CD14-positive monocyte (primary cell): ENCODE data around the gene SMARCA4. TPM values are rescaled to one million over a fixed set of nuclear protein-coding genes. Genes with fewer than 3 reads are reported as not detected.

Experiments used
- DNase-seq, 3 donors: peaks; one replicate each; pipeline ENCODE4 v3.0.0-alpha.2; 2011 to 2022
- H2AFZ ChIP-seq: 2 replicates; pipeline ENCODE4 v1.6.0; 2012; ENCODE audit warnings: mild to moderate bottlenecking, low read depth, low read length, inconsistent platforms; ENCODE audit not compliant: insufficient read depth, poor library complexity, severe bottlenecking
- H3K27ac ChIP-seq, 2 donors: 1 replicate in 1 of 2; 2 replicates in 1 of 2; pipeline ENCODE4 v1.5.1; 2012 to 2013; ENCODE audit warnings: low read length in 2 of 2, control low read depth in 1 of 2, inconsistent platforms in 1 of 2, low read depth in 1 of 2, mild to moderate bottlenecking in 1 of 2
- H3K27me3 ChIP-seq, 2 donors: one replicate each; pipeline versions ENCODE4 v1.6.0 to v1.6.1; 2011 to 2013; ENCODE audit warnings: low read length in 2 of 2; ENCODE audit not compliant: control insufficient read depth in 2 of 2, insufficient read depth in 2 of 2
- H3K36me3 ChIP-seq, 2 donors: replicated peaks in 1 of 2; 1 replicate in 1 of 2; 2 replicates in 1 of 2; pipeline versions ENCODE4 v1.5.1 to v1.6.1; 2012 to 2013; ENCODE audit warnings: low read length in 2 of 2, control low read depth in 1 of 2, inconsistent platforms in 1 of 2, mild to moderate bottlenecking in 1 of 2; ENCODE audit not compliant: insufficient read depth in 2 of 2, control insufficient read depth in 1 of 2
- H3K4me1 ChIP-seq, 2 donors: 1 replicate in 1 of 2; 2 replicates in 1 of 2; pipeline versions ENCODE4 v1.5.1 to v1.6.1; 2012 to 2013; ENCODE audit warnings: low read length in 2 of 2, control low read depth in 1 of 2, inconsistent platforms in 1 of 2, mild to moderate bottlenecking in 1 of 2, moderate library complexity in 1 of 2; ENCODE audit not compliant: insufficient read depth in 2 of 2, control insufficient read depth in 1 of 2
- H3K4me2 ChIP-seq: replicated peaks from 2 replicates; pipeline ENCODE3; 2012; ENCODE audit warnings: low read length, moderate library complexity, mild to moderate bottlenecking; ENCODE audit not compliant: poor library complexity, severe bottlenecking; ENCODE audit errors: extremely low read depth
- H3K4me3 ChIP-seq, 3 experiments: fragments of 200-600 bp in 1 of 3; sonication (generic) in 1 of 3; replicated peaks in 1 of 3; 1 replicate in 2 of 3; 2 replicates in 1 of 3; pipeline ENCODE4 v1.5.1; 2011 to 2013; ENCODE audit warnings: low read length in 3 of 3, mild to moderate bottlenecking in 3 of 3, control low read depth in 2 of 3, low read depth in 2 of 3, inconsistent platforms in 1 of 3, moderate library complexity in 1 of 3
- H3K79me2 ChIP-seq: 2 replicates; pipeline ENCODE4 v1.6.0; 2012; ENCODE audit warnings: mild to moderate bottlenecking, control low read depth, inconsistent platforms, low read length, moderate library complexity; ENCODE audit not compliant: insufficient read depth
- H3K9ac ChIP-seq: 2 replicates; pipeline ENCODE4 v1.6.0; 2017; ENCODE audit warnings: low read length, mild to moderate bottlenecking; ENCODE audit not compliant: insufficient read depth, poor library complexity, severe bottlenecking
- H3K9me3 ChIP-seq, 2 donors: replicated peaks in 1 of 2; 1 replicate in 1 of 2; 2 replicates in 1 of 2; pipeline versions ENCODE4 v1.5.1 to v1.6.1; 2012 to 2013; ENCODE audit warnings: low read length in 2 of 2, control low read depth in 1 of 2; ENCODE audit not compliant: control insufficient read depth in 1 of 2, insufficient read depth in 1 of 2
- H4K20me1 ChIP-seq: 2 replicates; pipeline ENCODE4 v1.6.0; 2012; ENCODE audit warnings: mild to moderate bottlenecking, low read length, control low read depth, moderate library complexity; ENCODE audit not compliant: insufficient read depth
- H3K27ac Mint-ChIP-seq, 7 donors: one replicate each; pipeline ENCODE4 v1.8.0; 2020; ENCODE audit warnings: mild to moderate bottlenecking in 7 of 7, mixed read lengths in 7 of 7, moderate library complexity in 6 of 7, inconsistent platforms in 2 of 7
- H3K27me3 Mint-ChIP-seq, 3 donors: one replicate each; pipeline ENCODE4 v1.8.0; 2021 to 2022; ENCODE audit warnings: low read depth in 3 of 3, mild to moderate bottlenecking in 3 of 3, mixed read lengths in 3 of 3, moderate library complexity in 3 of 3, inconsistent platforms in 1 of 3
- H3K36me3 Mint-ChIP-seq, 2 donors: one replicate each; pipeline ENCODE4 v1.8.0; 2020; ENCODE audit warnings: mixed read lengths in 2 of 2, inconsistent platforms in 1 of 2, mild to moderate bottlenecking in 1 of 2
- H3K4me1 Mint-ChIP-seq: one replicate; pipeline ENCODE4 v1.8.0; 2020; ENCODE audit warnings: mild to moderate bottlenecking, mixed read lengths
- H3K4me3 Mint-ChIP-seq, 2 donors: one replicate each; pipeline ENCODE4 v1.8.0; 2020; ENCODE audit warnings: mild to moderate bottlenecking in 2 of 2, mixed read lengths in 2 of 2, moderate library complexity in 1 of 2
- H3K9me3 Mint-ChIP-seq, 7 donors: one replicate each; pipeline ENCODE4 v1.8.0; 2020 to 2022; ENCODE audit warnings: mixed read lengths in 7 of 7, mild to moderate bottlenecking in 6 of 7, moderate library complexity in 6 of 7, inconsistent platforms in 2 of 7
- WGBS: methylation state at CpG from one replicate; pipeline ENCODE4 v1.1.5; 2013; ENCODE audit warnings: missing lambda C conversion rate; ENCODE audit not compliant: insufficient coverage; 5-methylcytosine and 5-hydroxymethylcytosine counted together
- intact Hi-C, 2 donors: fragments of 100-400 bp; cut with micrococcal nuclease; formaldehyde crosslinking; loops; one replicate each; pipeline versions ENCODE4 v1.15.0 to v1.15.1; 2023
- polyA plus RNA-seq, 3 donors: library from polyadenylated mRNA; depleted of rRNA in 1 of 3; unstranded in 2 of 3; stranded (reverse) in 1 of 3; fragments of 300-500 nt in 2 of 3; fragments of >200 nt in 1 of 3; fragmentation: Illumina TruSeq in 2 of 3; gene quantifications; 1 replicate in 2 of 3; 2 replicates in 1 of 3; pipeline ENCODE4 v1.2.3, GENCODE V29; 2012 to 2021
- TF ChIP-seq, protein P1 (sequence below): fragments of 200-600 bp; IDR thresholded peaks from one replicate; pipeline ENCODE4 v1.8.0; 2022; ENCODE audit warnings: antibody characterized with exemption, mild to moderate bottlenecking

SMARCA4 gene
- polyA plus RNA-seq, 3 donors, result 5.1 to 53.3 (median 7.0) TPM

DNA sequence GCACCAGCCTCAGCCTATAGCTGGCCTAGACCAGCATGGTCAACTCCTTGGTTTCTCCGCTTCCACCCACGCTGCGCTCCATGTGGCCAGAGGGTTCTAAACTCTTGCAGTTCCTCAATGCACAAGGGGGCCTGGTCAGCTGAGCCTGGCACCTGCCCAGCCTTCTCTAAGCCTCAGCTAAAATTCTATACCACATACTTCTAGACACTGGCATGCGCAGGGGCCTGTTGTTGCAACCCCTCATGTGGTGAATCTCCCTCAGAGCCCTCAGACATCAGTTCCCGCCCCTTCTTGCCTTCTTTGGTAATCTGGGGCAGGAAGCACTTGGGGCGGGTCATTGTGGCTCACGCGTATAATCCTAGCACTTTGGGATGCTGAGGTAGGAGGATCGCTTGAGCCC is 108.7 kb downstream of the SMARCA4 start:
- TF ChIP-seq, protein P1, sequence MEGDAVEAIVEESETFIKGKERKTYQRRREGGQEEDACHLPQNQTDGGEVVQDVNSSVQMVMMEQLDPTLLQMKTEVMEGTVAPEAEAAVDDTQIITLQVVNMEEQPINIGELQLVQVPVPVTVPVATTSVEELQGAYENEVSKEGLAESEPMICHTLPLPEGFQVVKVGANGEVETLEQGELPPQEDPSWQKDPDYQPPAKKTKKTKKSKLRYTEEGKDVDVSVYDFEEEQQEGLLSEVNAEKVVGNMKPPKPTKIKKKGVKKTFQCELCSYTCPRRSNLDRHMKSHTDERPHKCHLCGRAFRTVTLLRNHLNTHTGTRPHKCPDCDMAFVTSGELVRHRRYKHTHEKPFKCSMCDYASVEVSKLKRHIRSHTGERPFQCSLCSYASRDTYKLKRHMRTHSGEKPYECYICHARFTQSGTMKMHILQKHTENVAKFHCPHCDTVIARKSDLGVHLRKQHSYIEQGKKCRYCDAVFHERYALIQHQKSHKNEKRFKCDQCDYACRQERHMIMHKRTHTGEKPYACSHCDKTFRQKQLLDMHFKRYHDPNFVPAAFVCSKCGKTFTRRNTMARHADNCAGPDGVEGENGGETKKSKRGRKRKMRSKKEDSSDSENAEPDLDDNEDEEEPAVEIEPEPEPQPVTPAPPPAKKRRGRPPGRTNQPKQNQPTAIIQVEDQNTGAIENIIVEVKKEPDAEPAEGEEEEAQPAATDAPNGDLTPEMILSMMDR, result no peak
- peaks cover 0 to 13% of the 10 kb centered on the region in 2 donors for H3K36me3 ChIP-seq
- no peak overlapping the region for H3K4me3 ChIP-seq
- no peaks in the 10 kb centered on the region for H3K9me3 ChIP-seq
- peaks cover 39 to 43% of the 10 kb centered on the region in 2 donors for H3K4me1 ChIP-seq
- H3K27me3 Mint-ChIP-seq, result peaks cover 1 to 10% (median 10%) of the 10 kb centered on the region in 3 donors
- H3K4me3 Mint-ChIP-seq, result peak overlapping the region in 1 of 2 donors; percentile 8
- H3K27me3 ChIP-seq, result no peaks in the 10 kb centered on the region
- peak overlapping the region; percentile 20 for H3K4me2 ChIP-seq
- peak overlapping the region in 3 of 7 donors; percentile 63 to 75 (median 70) for H3K27ac Mint-ChIP-seq
- peaks cover 46% of the 10 kb centered on the region for H3K4me1 Mint-ChIP-seq
- H3K9ac ChIP-seq, result no peak overlapping the region
- peaks cover 0 to 7% (median 0%) of the 10 kb centered on the region in 7 donors for H3K9me3 Mint-ChIP-seq
- H3K27ac ChIP-seq, result no peak overlapping the region
- H3K79me2 ChIP-seq, result no peaks in the 10 kb centered on the region
- DNase-seq, result peak in 2 of 3 donors; percentile 43 to 44
- peaks cover 16 to 26% of the 10 kb centered on the region in 2 donors for H3K36me3 Mint-ChIP-seq
- no peak overlapping the region for H2AFZ ChIP-seq
- intact Hi-C loops, result no loop called here
- 87% methylated on average over 4 of the region's 9 CpGs for WGBS
- no peaks in the 10 kb centered on the region for H4K20me1 ChIP-seq

DNA sequence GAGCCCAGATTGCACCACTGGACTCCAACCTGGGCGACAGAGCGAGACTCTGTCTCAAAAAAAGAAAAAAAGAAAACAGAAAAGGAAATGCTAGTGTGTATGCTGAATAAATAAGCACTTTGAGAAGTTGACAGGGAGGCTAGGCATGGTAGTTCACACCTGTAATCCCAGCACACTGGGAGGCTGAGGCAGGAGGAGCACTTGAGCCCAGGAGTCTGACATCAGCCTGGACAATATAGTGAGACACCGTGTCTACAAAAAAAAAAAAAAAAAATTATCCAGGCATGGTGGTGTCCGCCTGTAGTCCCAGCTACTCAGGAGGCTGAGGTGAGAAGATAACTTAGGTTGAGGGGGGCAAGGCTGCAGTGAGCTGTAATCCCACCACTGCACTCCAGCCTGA is 109.3 kb downstream of the SMARCA4 start:
- TF ChIP-seq, protein P1, result no peak
- Histone ChIP-seq H3K36me3 (peaks cover 0 to 13% of the 10 kb centered on the region in 2 donors), H4K20me1 (no peaks in the 10 kb centered on the region), H3K9me3 (no peaks in the 10 kb centered on the region), H3K79me2 (no peaks in the 10 kb centered on the region), H3K27me3 (no peaks in the 10 kb centered on the region), H3K27ac (no peak overlapping the region), H2AFZ (no peak overlapping the region), H3K4me2 (peak overlapping the region; percentile 20), H3K4me1 (peaks cover 41 to 49% of the 10 kb centered on the region in 2 donors), H3K9ac (no peak overlapping the region), H3K4me3 (no peak overlapping the region)
- peaks cover 1 to 10% (median 10%) of the 10 kb centered on the region in 3 donors for H3K27me3 Mint-ChIP-seq
- H3K27ac Mint-ChIP-seq, result peak overlapping the region in 3 of 7 donors; percentile 45 to 70 (median 63)
- WGBS, result 93% methylated on average over 2 of the region's 4 CpGs
- peaks cover 13 to 21% of the 10 kb centered on the region in 2 donors for H3K36me3 Mint-ChIP-seq
- H3K4me1 Mint-ChIP-seq, result peaks cover 46% of the 10 kb centered on the region
- H3K4me3 Mint-ChIP-seq, result no peak overlapping the region
- H3K9me3 Mint-ChIP-seq, result peaks cover 0 to 7% (median 0%) of the 10 kb centered on the region in 7 donors
- DNase-seq, result no peak
- intact Hi-C loops, result loop anchor here in 1 of 2 donors (5.0 to 10.0 kb wide), 2 partner anchors 33 to 65 kb away; no protein-coding TSS in a partner anchor
